Measurements from ENCODE around the gene AHSG.
A peak's percentile ranks its signal among the peaks of the same experiment; 100 is the strongest.
"Not testable (repeated sequence)": the region's sequence is repeated elsewhere in the genome, so short reads cannot be mapped to it uniquely, and the experiment has no call there.

AHSG gene

GRCh38 chr3:186618318-186618938 is 5.6 kb downstream of the AHSG start:
- DNase-seq (ENCODE audit: low read depth) = no peak

GRCh38 chr3:186619787-186620212 is 6.9 kb downstream of the AHSG start:
- DNase-seq (ENCODE audit: low read depth) = no peak

GRCh38 chr3:186620213-186621092 is 7.6 kb downstream of the AHSG start:
- no peak for DNase-seq (ENCODE audit: low read depth)

GRCh38 chr3:186621894-186622650 is 9.2 kb downstream of the AHSG start:
- DNase-seq (ENCODE audit: low read depth) = no peak

- DNase-seq (ENCODE audit: low read depth) = no peak
Measured at GRCh38 chr3:186622651-186623310, 9.9 kb downstream of the AHSG start.

GRCh38 chr3:186624598-186624997 is 11.7 kb downstream of the AHSG start:
- no peak for DNase-seq (ENCODE audit: low read depth)

- no peak for DNase-seq (ENCODE audit: low read depth)
Measured at GRCh38 chr3:186625600-186626042, 12.8 kb downstream of the AHSG start.

- DNase-seq (ENCODE audit: low read depth) = no peak
Measured at GRCh38 chr3:186626254-186626847, 13.5 kb downstream of the AHSG start.

GRCh38 chr3:186627852-186628414 is 15.1 kb downstream of the AHSG start:
- DNase-seq (ENCODE audit: low read depth) = no peak

GRCh38 chr3:186628756-186629155 is 15.9 kb downstream of the AHSG start:
- no peak for DNase-seq (ENCODE audit: low read depth)

GRCh38 chr3:186630950-186631641 is 18.2 kb downstream of the AHSG start:
- no peak for DNase-seq (ENCODE audit: low read depth)

GRCh38 chr3:186633481-186633880 is 20.6 kb downstream of the AHSG start:
- no peak for DNase-seq (ENCODE audit: low read depth)

GRCh38 chr3:186634207-186634606 is 21.3 kb downstream of the AHSG start:
- DNase-seq (ENCODE audit: low read depth) = not testable (repeated sequence)

- no peak for DNase-seq (ENCODE audit: low read depth)
Measured at GRCh38 chr3:186635532-186635931, 22.7 kb downstream of the AHSG start.

- DNase-seq (ENCODE audit: low read depth) = no peak
Measured at GRCh38 chr3:186636536-186636935, 23.7 kb downstream of the AHSG start.

- no peak for DNase-seq (ENCODE audit: low read depth)
Measured at GRCh38 chr3:186637686-186638085, 24.8 kb downstream of the AHSG start.

GRCh38 chr3:186638259-186638658 is 25.4 kb downstream of the AHSG start:
- no peak for DNase-seq (ENCODE audit: low read depth)

- DNase-seq (ENCODE audit: low read depth) = no peak
Measured at GRCh38 chr3:186639778-186640472, 27.1 kb downstream of the AHSG start, which contains the start of gene FETUB. Gene FETUB, plus strand, starts transcription at chr3:186640399. Its CDS starts 62 bp downstream, at chr3:186640461.

GRCh38 chr3:186640473-186640818 is 27.6 kb downstream of the AHSG start:
- peak; percentile 9 for DNase-seq (ENCODE audit: low read depth)

- no peak for DNase-seq (ENCODE audit: low read depth)
Measured at GRCh38 chr3:186640929-186641328, 28.1 kb downstream of the AHSG start.

Measured in GM04503 (cell line).